WTC11 (cell line): ENCODE results near the gene EDC4. TPM values are rescaled to one million over a fixed set of nuclear protein-coding genes. Genes with fewer than 3 reads are reported as not detected.

Source experiments
- ATAC-seq: fragments of 200-7000 bp; cut with Tn5 transposase; 2 replicates; pipeline ENCODE4 v1.10.0; 2021; ENCODE audit warnings: mild to moderate bottlenecking, moderate library complexity
- CTCF ChIA-PET: fragments of 300-600 bp; sonication (Branson Sonifier 250); formaldehyde crosslinking; loops from one replicate; lab custom pipeline; 2021; ENCODE audit warnings: antibody characterized with exemption; lab: Charles Lee
- POLR2A ChIA-PET: fragments of 350-600 bp; sonication (Branson Sonifier 250); formaldehyde crosslinking; loops from one replicate; lab custom pipeline; 2021; ENCODE audit warnings: antibody characterized with exemption; lab: Charles Lee
- DNase-seq: peaks from one replicate; pipeline ENCODE4 v3.0.0; 2021; ENCODE audit warnings: low spot score
- H3K27ac Mint-ChIP-seq: 2 replicates; pipeline ENCODE4 v1.8.0; 2021; ENCODE audit warnings: mixed read lengths
- H3K27me3 Mint-ChIP-seq: 2 replicates; pipeline ENCODE4 v1.8.0; 2021; ENCODE audit warnings: low read depth, mild to moderate bottlenecking, moderate library complexity, mixed read lengths
- H3K36me3 Mint-ChIP-seq: 2 replicates; pipeline ENCODE4 v1.8.0; 2021; ENCODE audit warnings: mixed read lengths
- H3K4me1 Mint-ChIP-seq: 2 replicates; pipeline ENCODE4 v1.8.0; 2022; ENCODE audit warnings: mixed read lengths
- H3K4me3 Mint-ChIP-seq: 2 replicates; pipeline ENCODE4 v1.8.0; 2021; ENCODE audit warnings: mild to moderate bottlenecking, moderate library complexity, mixed read lengths
- H3K9me3 Mint-ChIP-seq: 2 replicates; pipeline ENCODE4 v1.8.0; 2021; ENCODE audit warnings: mixed read lengths
- MXD4 ChIP-seq: fragments of 250-450 bp; sonication (Bioruptor Pico); IDR thresholded peaks from 2 replicates; pipeline ENCODE4 v1.8.0; 2021; ENCODE audit warnings: mild to moderate bottlenecking, moderate library complexity, borderline replicate concordance
- NFYB ChIP-seq: sonication (generic); formaldehyde crosslinking; conservative IDR thresholded peaks from 2 replicates; pipeline ENCODE4 v1.8.0; 2022; ENCODE audit warnings: low read depth, missing genetic modification reagents
- RORB ChIP-seq: fragments of 250-450 bp; sonication (Bioruptor Pico); IDR thresholded peaks from 2 replicates; pipeline ENCODE4 v1.9.0; 2021; ENCODE audit warnings: mild to moderate bottlenecking
- SMAD4 ChIP-seq: sonication (generic); formaldehyde crosslinking; IDR thresholded peaks from 2 replicates; pipeline ENCODE4 v1.8.0; 2022; ENCODE audit warnings: mild to moderate bottlenecking, missing genetic modification reagents
- TP53 ChIP-seq: sonication (generic); formaldehyde crosslinking; IDR thresholded peaks from 2 replicates; pipeline ENCODE4 v1.8.1; 2023; ENCODE audit warnings: mild to moderate bottlenecking, missing genetic modification reagents
- total RNA-seq: library from RNA; stranded (reverse); gene quantifications from 3 replicates; pipeline ENCODE4 v1.2.3, GENCODE V29; 2021
- TF ChIP-seq, protein P1 (sequence below): sonication (generic); formaldehyde crosslinking; conservative IDR thresholded peaks from 2 replicates; pipeline ENCODE4 v1.8.1; 2022; ENCODE audit warnings: mild to moderate bottlenecking, missing genetic modification reagents
- TF ChIP-seq, protein P2 (sequence below): sonication (generic); formaldehyde crosslinking; IDR thresholded peaks from 2 replicates; pipeline ENCODE4 v1.8.0; 2023; ENCODE audit warnings: missing genetic modification reagents

EDC4 gene
- total RNA-seq, 1 experiment from 2014 or later, result 83.7 TPM

DNA sequence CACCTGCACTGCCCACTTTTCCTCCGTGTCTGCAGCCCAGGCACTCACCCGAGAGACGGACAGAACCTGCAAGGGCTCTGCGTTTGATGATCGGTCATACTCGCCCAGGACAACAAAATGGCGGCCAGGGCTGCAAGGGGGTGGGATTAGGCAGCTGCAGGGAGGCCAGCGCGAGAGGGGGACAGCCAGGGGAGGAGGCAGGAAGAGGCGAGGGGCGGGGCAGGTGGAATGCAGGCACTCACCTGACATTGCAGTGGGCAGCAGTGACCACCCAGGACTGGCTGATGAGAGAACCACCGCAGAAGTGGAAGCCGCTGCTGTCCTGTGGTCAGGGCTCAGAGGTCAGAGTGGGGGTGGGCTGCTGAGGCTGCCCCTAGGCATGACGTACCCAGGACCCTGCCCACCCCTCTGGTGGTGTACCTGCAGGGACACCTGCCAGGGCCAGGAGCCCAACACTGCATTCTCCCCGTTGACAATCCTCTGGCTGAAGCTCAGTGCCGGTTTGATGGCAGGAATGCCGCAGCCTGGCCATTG lies 57.9 kb downstream of the EDC4 start:
- POLR2A ChIA-PET, result no interaction called here
- Mint-ChIP-seq H3K36me3 (peaks cover 4% of the 10 kb centered on the region), H3K27me3 (no peaks in the 10 kb centered on the region), H3K27ac (no peak overlapping the region), H3K4me3 (no peak overlapping the region), H3K4me1 (peaks cover 26% of the 10 kb centered on the region), H3K9me3 (no peaks in the 10 kb centered on the region)
- TF ChIP-seq MXD4 (CRISPR knock-in tag), result no peak
- TF ChIP-seq, protein P1, sequence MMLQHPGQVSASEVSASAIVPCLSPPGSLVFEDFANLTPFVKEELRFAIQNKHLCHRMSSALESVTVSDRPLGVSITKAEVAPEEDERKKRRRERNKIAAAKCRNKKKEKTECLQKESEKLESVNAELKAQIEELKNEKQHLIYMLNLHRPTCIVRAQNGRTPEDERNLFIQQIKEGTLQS (CRISPR knock-in tag), result no peak
- no peak for TF ChIP-seq TP53 (CRISPR knock-in tag)
- TF ChIP-seq RORB (CRISPR knock-in tag), result no peak
- no peak for TF ChIP-seq SMAD4 (CRISPR knock-in tag)
- no peak for TF ChIP-seq NFYB
- TF ChIP-seq, protein P2, sequence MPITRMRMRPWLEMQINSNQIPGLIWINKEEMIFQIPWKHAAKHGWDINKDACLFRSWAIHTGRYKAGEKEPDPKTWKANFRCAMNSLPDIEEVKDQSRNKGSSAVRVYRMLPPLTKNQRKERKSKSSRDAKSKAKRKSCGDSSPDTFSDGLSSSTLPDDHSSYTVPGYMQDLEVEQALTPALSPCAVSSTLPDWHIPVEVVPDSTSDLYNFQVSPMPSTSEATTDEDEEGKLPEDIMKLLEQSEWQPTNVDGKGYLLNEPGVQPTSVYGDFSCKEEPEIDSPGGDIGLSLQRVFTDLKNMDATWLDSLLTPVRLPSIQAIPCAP (CRISPR knock-in tag), result no peak
- ATAC-seq, result no peak
- CTCF ChIA-PET, result interaction anchor here (1.4 to 9.2 kb wide), 2 partner anchors 47 to 114 kb away, joined by 7 to 144 read pairs; partner anchors contain the start of gene NRN1L
- no peak for DNase-seq

Other genes with a start within 250 kb of the EDC4 start
- 33.3 to 42.3 TPM (median 38.3 TPM) in 3 replicates for gene CARMIL2, start 227.9 kb upstream of the EDC4 start, total RNA-seq
- 38.1 to 41.3 TPM (median 40.7 TPM) in 3 replicates for gene ACD, start 212.8 kb upstream of the EDC4 start, total RNA-seq
- gene PARD6A, start 212.1 kb upstream of the EDC4 start, total RNA-seq, result 17.1 to 18.5 TPM (median 17.4 TPM) in 3 replicates
- gene ENKD1, start 206.3 kb upstream of the EDC4 start, total RNA-seq, result 10.3 to 11.9 TPM (median 11.7 TPM) in 3 replicates
- gene C16orf86, start 206.2 kb upstream of the EDC4 start, total RNA-seq, result 4.1 to 5.4 TPM (median 4.9 TPM) in 3 replicates
- gene GFOD2, start 153.7 kb upstream of the EDC4 start, total RNA-seq, result 19.3 to 29.5 TPM (median 22.8 TPM) in 3 replicates
- gene RANBP10, start 66.5 kb upstream of the EDC4 start, total RNA-seq, result 14.0 to 16.9 TPM (median 16.1 TPM) in 3 replicates
- 0.41 to 1.7 TPM (median 0.48 TPM) in 3 replicates for gene TSNAXIP1, start 66.2 kb upstream of the EDC4 start, total RNA-seq
- 46.5 to 49.0 TPM (median 47.4 TPM) in 3 replicates for gene THAP11, start 30.7 kb upstream of the EDC4 start, total RNA-seq
- 183 to 205 TPM (median 200 TPM) in 3 replicates for gene NUTF2, start 26.1 kb upstream of the EDC4 start, total RNA-seq
- gene CENPT, start 25.4 kb upstream of the EDC4 start, total RNA-seq, result 52.1 to 58.3 TPM (median 57.3 TPM) in 3 replicates
- 7.0 to 12.4 TPM (median 7.4 TPM) in 3 replicates for gene NRN1L, start 11.8 kb downstream of the EDC4 start, total RNA-seq
- gene PSKH1, start 20.2 kb downstream of the EDC4 start, total RNA-seq, result 29.0 to 32.6 TPM (median 31.6 TPM) in 3 replicates
- gene CTRL, start 58.8 kb downstream of the EDC4 start, total RNA-seq, result 1.7 to 3.6 TPM (median 2.8 TPM) in 3 replicates
- gene PSMB10, start 63.8 kb downstream of the EDC4 start, total RNA-seq, result 34.8 to 40.9 TPM (median 35.3 TPM) in 3 replicates
- 23.3 to 38.3 TPM (median 25.8 TPM) in 3 replicates for gene LCAT, start 71.1 kb downstream of the EDC4 start, total RNA-seq
- gene SLC12A4, start 95.6 kb downstream of the EDC4 start, total RNA-seq, result 67.5 to 94.1 TPM (median 73.7 TPM) in 3 replicates
- 1.6 to 2.7 TPM (median 2.5 TPM) in 3 replicates for gene DPEP3, start 107.4 kb downstream of the EDC4 start, total RNA-seq
- gene DPEP2, start 126.4 kb downstream of the EDC4 start, total RNA-seq, result 0.13 to 0.25 TPM in 2 of 3 replicates, not detected in the other
- 0.32 TPM in 1 of 3 replicates, not detected in the others for gene DPEP2NB, start 142.9 kb downstream of the EDC4 start, total RNA-seq
- gene DDX28, start 150.2 kb downstream of the EDC4 start, total RNA-seq, result 15.2 to 18.3 TPM (median 17.7 TPM) in 3 replicates
- 23.5 to 27.9 TPM (median 25.8 TPM) in 3 replicates for gene DUS2, start 150.2 kb downstream of the EDC4 start, total RNA-seq
- gene NFATC3, start 212.3 kb downstream of the EDC4 start, total RNA-seq, result 32.5 to 34.6 TPM (median 33.3 TPM) in 3 replicates